GM23248 (cell line): ENCODE results near the gene SUPT3H.

Experiments
- EZH2 ChIP-seq: fragments of 200-600 bp; sonication (generic); IDR thresholded peaks from 2 replicates; pipeline ENCODE4 v1.6.1; 2018; ENCODE audit warnings: antibody characterized with exemption, mild to moderate bottlenecking; ENCODE audit not compliant: insufficient read depth, poor library complexity, severe bottlenecking
- EZH2phosphoT487 ChIP-seq: fragments of 200-600 bp; sonication (generic); IDR thresholded peaks from 2 replicates; pipeline ENCODE4 v1.6.1; 2018; ENCODE audit warnings: antibody characterized with exemption, moderate library complexity, mild to moderate bottlenecking, low read depth; ENCODE audit not compliant: insufficient read depth

GRCh38 chr6:44935693-44936300 is 441.9 kb downstream of the SUPT3H start:
- TF ChIP-seq EZH2 (no peak), EZH2phosphoT487 (no peak)
